Hematopoietic multipotent progenitor cell treated with erythropoietin and hydrocortisone succinate and interleukin-3 and kit ligand, for 4 days (in vitro differentiated cells): Measurements from ENCODE around the gene PAGR1.
"Not testable (repeated sequence)": the region's sequence is repeated elsewhere in the genome, so short reads cannot be mapped to it uniquely, and the experiment has no call there.

Experiments used
- DNase-seq: peaks from one replicate; pipeline ENCODE4 v3.0.0-alpha.2; 2015

Gene PAGR1

GRCh38 chr16:29793153-29793552 lies 22.8 kb upstream of the PAGR1 start:
- DNase-seq = not testable (repeated sequence)

- no peak for DNase-seq
These were observed 21.7 kb upstream of the PAGR1 start for GRCh38 chr16:29794231-29794710.

- no peak for DNase-seq
These were observed 13.5 kb upstream of the PAGR1 start for GRCh38 chr16:29802416-29802935.

GRCh38 chr16:29804020-29804419 lies 11.9 kb upstream of the PAGR1 start:
- DNase-seq = no peak

- DNase-seq = peak; percentile 59
These were observed 11.3 kb upstream of the PAGR1 start for GRCh38 chr16:29804455-29805231.

- peak; percentile 99 for DNase-seq
These were observed 10.5 kb upstream of the PAGR1 start for GRCh38 chr16:29805232-29806098.

- DNase-seq = no peak
These were observed 9.8 kb upstream of the PAGR1 start, which contains the start of gene MAZ for GRCh38 chr16:29806099-29806579. MAZ (plus strand) TSS chr16:29806529; CDS start chr16:29806702, 173 bp downstream.

- peak; percentile 91 for DNase-seq
These were observed 9.1 kb upstream of the PAGR1 start for GRCh38 chr16:29806641-29807425.

GRCh38 chr16:29807426-29808218 lies 8.3 kb upstream of the PAGR1 start:
- peak; percentile 97 for DNase-seq

GRCh38 chr16:29808219-29808900 lies 7.6 kb upstream of the PAGR1 start:
- DNase-seq = no peak

- no peak for DNase-seq
These were observed 6.8 kb upstream of the PAGR1 start for GRCh38 chr16:29809031-29809747.

- DNase-seq = no peak
These were observed 5.9 kb upstream of the PAGR1 start for GRCh38 chr16:29809850-29810698.

- no peak for DNase-seq
These were observed 5.2 kb upstream of the PAGR1 start for GRCh38 chr16:29810699-29811169.

- peak; percentile 94 for DNase-seq
These were observed 4.6 kb upstream of the PAGR1 start for GRCh38 chr16:29811170-29811895.

- DNase-seq = peak; percentile 66
These were observed 3.9 kb upstream of the PAGR1 start, which contains the start of gene PRRT2 for GRCh38 chr16:29811896-29812665. PRRT2 (plus strand) TSS chr16:29812193; CDS start chr16:29813055, 862 bp downstream.

GRCh38 chr16:29812754-29813643 lies 3.0 kb upstream of the PAGR1 start:
- DNase-seq = no peak
